OCI-LY7 (cell line): ENCODE results near the gene GPANK1. TPM values are rescaled to one million over a fixed set of nuclear protein-coding genes. Genes with fewer than 3 reads are reported as not detected.

Experiments used
- BruUV-seq: library from RNA; stranded (reverse); fragments of 400-500 nt; replicated peaks from 2 replicates; lab custom pipeline; 2021; lab: Mats Ljungman, UMichigan
- CTCF ChIA-PET: fragments of 300-600 bp; sonication (Branson Sonifier 250); formaldehyde crosslinking; loops from one replicate; lab custom pipeline; 2022; ENCODE audit warnings: antibody characterized with exemption; ENCODE audit not compliant: unreplicated experiment; lab: Charles Lee
- POLR2A ChIA-PET: fragments of 300-600 bp; sonication (Branson Sonifier 250); formaldehyde crosslinking; loops from one replicate; lab custom pipeline; 2022; ENCODE audit warnings: antibody characterized with exemption; lab: Charles Lee
- DNase-seq: peaks from one replicate; pipeline ENCODE4 v3.0.0-alpha.2; 2015; ENCODE audit warnings: low spot score
- H2AFZ ChIP-seq: fragments of 200-600 bp; sonication (generic), shearing (Covaris generic); 2 replicates; pipeline ENCODE4 v1.6.1; 2014; ENCODE audit warnings: mild to moderate bottlenecking, antibody characterized with exemption, low read length, moderate library complexity
- H3K27ac ChIP-seq: fragments of 200-600 bp; sonication (generic); 2 replicates; pipeline ENCODE4 v1.5.1; 2014; ENCODE audit warnings: mixed run types, low read depth, mild to moderate bottlenecking, moderate library complexity, low read length, inconsistent platforms; ENCODE audit not compliant: poor library complexity, severe bottlenecking
- H3K36me3 ChIP-seq: fragments of 200-600 bp; sonication (generic); 2 replicates; pipeline ENCODE4 v1.6.1; 2014; ENCODE audit warnings: mild to moderate bottlenecking, antibody characterized with exemption, low read length, moderate library complexity, mixed read lengths; ENCODE audit not compliant: insufficient read depth
- H3K4me1 ChIP-seq: fragments of 200-600 bp; sonication (generic); 2 replicates; pipeline ENCODE4 v1.5.1; 2014; ENCODE audit warnings: mild to moderate bottlenecking, low read length; ENCODE audit not compliant: insufficient read depth, poor library complexity, severe bottlenecking
- H3K4me2 ChIP-seq: fragments of 200-600 bp; sonication (generic); 2 replicates; pipeline ENCODE4 v1.6.1; 2014; ENCODE audit warnings: mild to moderate bottlenecking, low read length
- H3K4me3 ChIP-seq: fragments of 200-600 bp; sonication (generic); 2 replicates; pipeline ENCODE4 v1.5.1; 2014; ENCODE audit warnings: mild to moderate bottlenecking, low read depth, low read length; ENCODE audit not compliant: poor library complexity, severe bottlenecking
- H3K79me2 ChIP-seq: fragments of 200-600 bp; sonication (generic); 2 replicates; pipeline ENCODE4 v1.6.1; 2016; ENCODE audit warnings: low read depth, mild to moderate bottlenecking, low read length, moderate library complexity, mixed read lengths; ENCODE audit not compliant: insufficient read depth
- H3K9me2 ChIP-seq: fragments of 200-600 bp; sonication (generic); 2 replicates; pipeline ENCODE4 v1.6.1; 2016; ENCODE audit warnings: mild to moderate bottlenecking, low read length, mixed read lengths; ENCODE audit not compliant: insufficient read depth
- H3K9me3 ChIP-seq: fragments of 200-600 bp; sonication (generic); 2 replicates; pipeline ENCODE4 v1.6.1; 2014; ENCODE audit warnings: mild to moderate bottlenecking, mixed run types, low read length, mixed read lengths
- H4K20me1 ChIP-seq: fragments of 200-600 bp; sonication (generic); 2 replicates; pipeline ENCODE4 v1.6.1; 2014; ENCODE audit warnings: mild to moderate bottlenecking, antibody characterized with exemption, low read length, moderate library complexity, mixed read lengths; ENCODE audit not compliant: insufficient read depth
- EZH2phosphoT487 ChIP-seq: fragments of 200-600 bp; sonication (generic); IDR thresholded peaks from 2 replicates; pipeline ENCODE4 v1.6.1; 2018; ENCODE audit warnings: low read depth, borderline replicate concordance, mild to moderate bottlenecking, mixed run types, antibody characterized with exemption, low read length, moderate library complexity, mixed read lengths
- intact Hi-C: fragments of 100-400 bp; cut with micrococcal nuclease; formaldehyde crosslinking; loops from one replicate; pipeline ENCODE4 v1.10.0; 2022; ENCODE audit not compliant: unreplicated experiment
- total RNA-seq, 2 experiments: library from RNA; depleted of rRNA in 1 of 2; stranded (reverse); fragments of >200 nt in 1 of 2; shearing (Covaris generic) in 1 of 2; gene quantifications; 2 replicates each; pipeline ENCODE4 v1.2.3, GENCODE V29; 2014 to 2022
- TF ChIP-seq, protein P1 (sequence below): fragments of 200-600 bp; sonication (generic); conservative IDR thresholded peaks from 2 replicates; pipeline ENCODE4 v1.5.1; 2014; ENCODE audit warnings: mild to moderate bottlenecking, antibody characterized with exemption, low read length, moderate library complexity, mixed read lengths

GPANK1 gene
- total RNA-seq, 2 experiments from 2014 or later: 34.3 to 40.7 TPM

DNA sequence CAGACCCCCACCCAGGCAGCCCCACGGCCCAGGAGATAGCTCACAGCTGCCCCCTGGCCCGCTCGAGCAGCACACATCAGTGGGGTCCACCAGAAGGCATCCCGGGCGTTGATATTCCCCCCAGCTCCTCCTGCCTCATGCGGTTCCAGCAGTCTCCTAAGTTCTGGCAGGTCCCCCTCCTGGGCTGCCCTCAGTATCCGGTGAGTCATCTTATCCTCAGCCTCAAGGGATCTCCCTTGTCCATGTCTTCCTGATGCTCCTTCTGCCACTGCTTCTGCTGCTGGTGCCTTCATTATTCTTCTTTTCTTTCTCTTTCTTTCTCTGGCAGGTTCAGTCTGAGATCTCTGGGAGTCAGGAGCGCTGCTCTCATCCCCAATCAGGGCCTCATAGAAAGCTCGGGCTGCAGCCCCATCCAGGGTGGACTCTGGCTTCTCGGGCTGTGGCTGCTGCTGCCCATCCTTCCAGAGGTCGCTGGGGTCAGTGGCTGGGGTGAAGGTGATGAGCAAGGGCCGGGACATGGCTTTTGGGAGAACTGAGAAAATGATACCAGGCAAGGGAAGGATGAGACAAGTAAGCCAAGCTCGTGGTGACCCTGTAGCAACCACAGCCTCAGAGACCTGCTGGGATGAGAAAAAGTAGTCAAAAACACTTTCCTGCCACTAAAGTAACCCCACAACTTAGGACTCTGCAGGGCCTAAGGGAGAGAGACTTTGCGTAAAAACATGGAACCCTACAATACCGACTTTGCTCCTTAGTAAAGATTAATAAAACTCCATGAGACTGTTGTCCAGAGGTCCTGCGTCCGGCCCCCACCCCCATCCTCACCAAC is 622 bp downstream of the GPANK1 start:
- Histone ChIP-seq H3K36me3 (peaks cover 60% of the 10 kb centered on the region), H4K20me1 (0 out of 2 replicates have a peak, but pooled peaks cover 3% of the 10 kb centered on the region), H3K27ac (peak overlapping the region; percentile 90), H2AFZ (peak overlapping the region; percentile 2; the same call in 1 of the 2 replicates), H3K4me1 (peaks cover 53% of the 10 kb centered on the region), H3K79me2 (peaks cover 62% of the 10 kb centered on the region), H3K4me2 (peak overlapping the region; percentile 97), H3K9me3 (no peaks in the 10 kb centered on the region), H3K4me3 (peak overlapping the region; percentile 99), H3K9me2 (no peaks in the 10 kb centered on the region)
- intact Hi-C loops: loop anchor here (2.0 kb wide), 1 partner anchor 171 kb away; no protein-coding TSS in a partner anchor
- TF ChIP-seq, protein P1, sequence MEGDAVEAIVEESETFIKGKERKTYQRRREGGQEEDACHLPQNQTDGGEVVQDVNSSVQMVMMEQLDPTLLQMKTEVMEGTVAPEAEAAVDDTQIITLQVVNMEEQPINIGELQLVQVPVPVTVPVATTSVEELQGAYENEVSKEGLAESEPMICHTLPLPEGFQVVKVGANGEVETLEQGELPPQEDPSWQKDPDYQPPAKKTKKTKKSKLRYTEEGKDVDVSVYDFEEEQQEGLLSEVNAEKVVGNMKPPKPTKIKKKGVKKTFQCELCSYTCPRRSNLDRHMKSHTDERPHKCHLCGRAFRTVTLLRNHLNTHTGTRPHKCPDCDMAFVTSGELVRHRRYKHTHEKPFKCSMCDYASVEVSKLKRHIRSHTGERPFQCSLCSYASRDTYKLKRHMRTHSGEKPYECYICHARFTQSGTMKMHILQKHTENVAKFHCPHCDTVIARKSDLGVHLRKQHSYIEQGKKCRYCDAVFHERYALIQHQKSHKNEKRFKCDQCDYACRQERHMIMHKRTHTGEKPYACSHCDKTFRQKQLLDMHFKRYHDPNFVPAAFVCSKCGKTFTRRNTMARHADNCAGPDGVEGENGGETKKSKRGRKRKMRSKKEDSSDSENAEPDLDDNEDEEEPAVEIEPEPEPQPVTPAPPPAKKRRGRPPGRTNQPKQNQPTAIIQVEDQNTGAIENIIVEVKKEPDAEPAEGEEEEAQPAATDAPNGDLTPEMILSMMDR: peak; percentile 53
- no peak for TF ChIP-seq EZH2phosphoT487
- POLR2A ChIA-PET: interaction anchor here (0.6 to 2.0 kb wide), 12 partner anchors 9 to 294 kb away, joined by 3 to 10 read pairs (median 4); partner anchors contain the start of genes APOM, HSPA1B, LSM2 and NEU1
- BruUV-seq: TSS peak; percentile 81
- peak; percentile 19 for DNase-seq
- CTCF ChIA-PET: interaction anchor here (0.7 kb wide), 1 partner anchor 238 kb away, joined by 3 read pairs; no protein-coding TSS in a partner anchor

- TF ChIP-seq EZH2phosphoT487: no peak
- TF ChIP-seq, protein P1: no peak
- H3K9me3 ChIP-seq: no peaks in the 10 kb centered on the region
- H3K4me1 ChIP-seq: peaks cover 61% of the 10 kb centered on the region
- POLR2A ChIA-PET: interaction anchor here (0.6 to 2.0 kb wide), 11 partner anchors 10 to 261 kb away, joined by 3 to 10 read pairs (median 4); partner anchors contain the start of gene HSPA1B
- no peak for DNase-seq
- intact Hi-C loops: no loop called here
- 0 out of 2 replicates have a peak, but pooled peaks cover 3% of the 10 kb centered on the region for H4K20me1 ChIP-seq
- CTCF ChIA-PET: no interaction called here
- H3K9me2 ChIP-seq: no peaks in the 10 kb centered on the region
- H3K79me2 ChIP-seq: peaks cover 57% of the 10 kb centered on the region
- peak overlapping the region; percentile 90 for H3K27ac ChIP-seq
- BruUV-seq: no TSS peak
- H3K4me2 ChIP-seq: peak overlapping the region; percentile 97
- peaks cover 52% of the 10 kb centered on the region for H3K36me3 ChIP-seq
- H2AFZ ChIP-seq: no peak overlapping the region
- peak overlapping the region; percentile 99 for H3K4me3 ChIP-seq
Observed at GRCh38 chr6:31663126-31663960, 1.5 kb downstream of the GPANK1 start.
